K562 (cell line): ENCODE data around the gene BOD1L1. TPM values are rescaled to one million over a fixed set of nuclear protein-coding genes. Genes with fewer than 3 reads are reported as not detected.

Experiments
- ATAC-seq: fragments of 200-7000 bp; cut with Tn5 transposase; 3 replicates; pipeline ENCODE4 v1.9.1; 2020; ENCODE audit warnings: moderate library complexity
- BruUV-seq: library from RNA; stranded (reverse); fragments of 400-500 nt; replicated peaks from 2 replicates; lab custom pipeline; 2021; lab: Mats Ljungman, UMichigan
- CTCF ChIA-PET: fragments of 300-600 bp; formaldehyde crosslinking; extraction: SDS; loops from one replicate; lab custom pipeline; 2021; ENCODE audit warnings: low intra/inter-chr PET ratio; lab: Yijun Ruan, JAX
- POLR2A ChIA-PET: fragments of 300-600, 350-650 bp; sonication (Branson Sonifier 250); formaldehyde crosslinking; extraction: SDS; loops from one replicate; lab custom pipeline; 2021; ENCODE audit warnings: antibody characterized with exemption, inconsistent platforms; lab: Yijun Ruan, JAX
- DNase-seq, 4 experiments: peaks; one replicate each; pipeline versions ENCODE4 v3.0.0 to v3.0.0-alpha.2; 2011 to 2018; ENCODE audit warnings: low spot score in 3 of 4, mixed read lengths in 3 of 4; ENCODE audit errors: extremely low read depth in 1 of 4
- FAIRE-seq: peaks from 2 replicates; lab custom pipeline; 2011; peaks lifted over from hg19 to GRCh38; lab: Jason Lieb, UNC
- H2AFZ ChIP-seq: 2 replicates; pipeline ENCODE4 v1.6.0; 2011; ENCODE audit warnings: low read depth, low read length, control low read depth, inconsistent platforms
- H3K27ac ChIP-seq: fragments of 200-600 bp; 3 replicates; pipeline ENCODE4 v1.8.0; 2011; ENCODE audit warnings: low read depth, mild to moderate bottlenecking, control low read depth, inconsistent platforms, low read length, moderate library complexity, mixed read lengths; ENCODE audit errors: extremely low read depth
- H3K27me3 ChIP-seq, 2 experiments: fragments of 300-600 bp in 1 of 2; 2 replicates in 1 of 2; 3 replicates in 1 of 2; pipeline versions ENCODE4 v1.6.0 to v1.8.0; 2011; ENCODE audit warnings: inconsistent platforms in 2 of 2, low read length in 2 of 2, mild to moderate bottlenecking in 1 of 2, mixed read lengths in 1 of 2, moderate library complexity in 1 of 2; ENCODE audit not compliant: control insufficient read depth in 2 of 2, insufficient read depth in 2 of 2
- H3K36me3 ChIP-seq: fragments of 300-600 bp; 3 replicates; pipeline ENCODE4 v1.8.0; 2011; ENCODE audit warnings: mild to moderate bottlenecking, low read length, inconsistent platforms; ENCODE audit not compliant: control insufficient read depth, insufficient read depth
- H3K4me1 ChIP-seq, 2 experiments: fragments of 200-600 bp in 1 of 2; replicated peaks in 1 of 2; 2 replicates in 1 of 2; 3 replicates in 1 of 2; pipeline versions ENCODE4 v1.5.1 to v1.8.0; 2011; ENCODE audit warnings: inconsistent platforms in 2 of 2, low read length in 2 of 2, mild to moderate bottlenecking in 1 of 2, mixed read lengths in 1 of 2, moderate library complexity in 1 of 2; ENCODE audit not compliant: control insufficient read depth in 2 of 2, insufficient read depth in 2 of 2
- H3K4me2 ChIP-seq: 2 replicates; pipeline ENCODE4 v1.6.1; 2011; ENCODE audit warnings: low read length, control low read depth, inconsistent platforms, mixed read lengths; ENCODE audit not compliant: insufficient read depth
- H3K4me3 ChIP-seq: fragments of 200-600 bp; sonication (generic), shearing (Covaris generic); 2 replicates; pipeline ENCODE4 v1.5.1; 2016; ENCODE audit warnings: control low read depth, inconsistent platforms
- H3K79me2 ChIP-seq: fragments of 200-600 bp; 3 replicates; pipeline ENCODE4 v1.8.0; 2011; ENCODE audit warnings: low read length, inconsistent platforms; ENCODE audit not compliant: control insufficient read depth, insufficient read depth
- H3K9ac ChIP-seq, 2 experiments: 2 replicates each; pipeline versions ENCODE4 v1.6.0 to v1.6.1; 2011; ENCODE audit warnings: low read depth in 2 of 2, low read length in 2 of 2, control low read depth in 1 of 2, inconsistent platforms in 1 of 2, mild to moderate bottlenecking in 1 of 2, mixed read lengths in 1 of 2; ENCODE audit not compliant: insufficient read depth in 1 of 2
- H3K9me1 ChIP-seq: one replicate; pipeline ENCODE4 v1.6.0; 2011; ENCODE audit warnings: inconsistent platforms, mild to moderate bottlenecking, low read length, moderate library complexity; ENCODE audit not compliant: control insufficient read depth, insufficient read depth
- H3K9me3 ChIP-seq: replicated peaks from 2 replicates; pipeline ENCODE4 v1.5.1; 2011; ENCODE audit warnings: low read depth, low read length, inconsistent platforms; ENCODE audit not compliant: control insufficient read depth, insufficient read depth
- H4K20me1 ChIP-seq: replicated peaks from 2 replicates; pipeline ENCODE4 v1.6.1; 2011; ENCODE audit warnings: low read length, inconsistent platforms, mixed read lengths; ENCODE audit not compliant: control insufficient read depth, insufficient read depth
- ADNP ChIP-seq: fragments of 200-800 bp; sonication (Bioruptor generic); IDR thresholded peaks from 2 replicates; pipeline ENCODE4 v1.6.1; 2016; ENCODE audit warnings: missing genetic modification characterization, missing compliant biosample characterization
- CBFA2T2 ChIP-seq: fragments of 450-650 bp; conservative IDR thresholded peaks from 2 replicates; pipeline ENCODE4 v1.6.1; 2017; ENCODE audit warnings: mild to moderate bottlenecking
- DPF2 ChIP-seq: fragments of 450-650 bp; IDR thresholded peaks from 2 replicates; pipeline ENCODE4 v1.6.1; 2016
- PHB2 ChIP-seq: fragments of 450-650 bp; IDR thresholded peaks from 2 replicates; pipeline ENCODE4 v1.6.1; 2017; ENCODE audit warnings: low read depth
- PRPF4 ChIP-seq: fragments of 200-400 bp; formaldehyde crosslinking; IDR thresholded peaks from one replicate; pipeline ENCODE4 v1.6.1; 2017; ENCODE audit warnings: low read length, low read depth, mild to moderate bottlenecking; ENCODE audit not compliant: insufficient read depth, poor library complexity, severe bottlenecking
- SP2 ChIP-seq: IDR thresholded peaks from 2 replicates; pipeline ENCODE4 v1.6.1; 2011; ENCODE audit warnings: mild to moderate bottlenecking, low read depth, low read length, moderate library complexity; ENCODE audit not compliant: poor library complexity, severe bottlenecking; ENCODE audit errors: extremely low read depth
- TBL1XR1 ChIP-seq, 2 experiments: IDR thresholded peaks; 2 replicates each; pipeline ENCODE4 v1.6.1; 2012; ENCODE audit warnings: improper control_type of control experiment in 2 of 2, low read length in 2 of 2, mild to moderate bottlenecking in 1 of 2
- TCF7L2 ChIP-seq: fragments of 150-350 bp; IDR thresholded peaks from 2 replicates; pipeline ENCODE4 v1.6.1; 2016; ENCODE audit warnings: low read depth, mild to moderate bottlenecking, low read length, moderate library complexity
- ZKSCAN3 ChIP-seq: fragments of 250-450 bp; sonication (Bioruptor Pico); IDR thresholded peaks from 2 replicates; pipeline ENCODE4 v1.4.0; 2020
- ZNF165 ChIP-seq: fragments of 250-450 bp; sonication (Bioruptor Pico); IDR thresholded peaks from 2 replicates; pipeline ENCODE4 v1.4.0; 2020; ENCODE audit warnings: borderline replicate concordance
- WGBS: fragments of 100-300 bp; shearing (Covaris generic); methylation state at CpG from one replicate; pipeline ENCODE4 v1.1.6; 2016; ENCODE audit warnings: low coverage, mixed read lengths; ENCODE audit not compliant: insufficient coverage; ENCODE audit errors: missing lambda C conversion rate; 5-methylcytosine and 5-hydroxymethylcytosine counted together
- in situ Hi-C: fragments of 300-500 bp; cut with MboI; formaldehyde crosslinking; loops from 4 replicates; pipeline ENCODE4 v1.15.0; 2018; ENCODE audit warnings: inconsistent platforms, mixed read lengths
- intact Hi-C: fragments of 100-400 bp; cut with micrococcal nuclease; formaldehyde crosslinking; loops from 2 replicates; pipeline ENCODE4 v1.14.2; 2022
- polyA plus RNA-seq, 8 experiments: library from polyadenylated mRNA; depleted of rRNA in 4 of 8; stranded (reverse) in 5 of 8; unstranded in 3 of 8; fragments of >200 nt; fragmentation: Nextera tagmentation in 2 of 8; fragmentation: Illumina TruSeq in 1 of 8; extraction: Ambion mirVana in 2 of 8; extraction: Trizol in 1 of 8; gene quantifications; 2 replicates each; pipeline versions ENCODE4 v1.2.1 to v1.2.3, GENCODE V29; 2011 to 2014; ENCODE audit warnings: inconsistent platforms in 1 of 8, missing spikeins in 1 of 8
- total RNA-seq, 7 experiments: library from RNA; depleted of rRNA in 6 of 7; stranded (reverse); fragments of >200 nt in 6 of 7; fragmentation: Illumina TruSeq in 2 of 7; extraction: Trizol in 2 of 7; gene quantifications; 2 replicates each; pipeline versions ENCODE4 v1.2.1 to v1.2.3, GENCODE V29; 2011 to 2021; ENCODE audit warnings: low replicate concordance in 1 of 7
- TF ChIP-seq, protein P1 (sequence below): fragments of 450-650 bp; formaldehyde crosslinking; IDR thresholded peaks from 2 replicates; pipeline ENCODE4 v1.4.0; 2022; ENCODE audit warnings: missing genetic modification characterization
- TF ChIP-seq, protein P2 (sequence below), 3 experiments: fragments of 200-800 bp in 1 of 3; sonication (Bioruptor generic) in 1 of 3; sonication (generic) in 1 of 3; formaldehyde crosslinking in 1 of 3; IDR thresholded peaks; 2 replicates each; pipeline versions ENCODE4 v1.6.1 to v1.8.0; 2016 to 2022; ENCODE audit warnings: mild to moderate bottlenecking in 2 of 3, missing compliant biosample characterization in 2 of 3, missing genetic modification characterization in 2 of 3, missing genetic modification reagents in 1 of 3

Gene BOD1L1
- total and polyA plus RNA-seq, 9 of the 15 experiments (the other 6 are each of a cell fraction or from before 2014, with no cell fraction given), result 4.8 to 23.2 (median 17.7) TPM

DNA sequence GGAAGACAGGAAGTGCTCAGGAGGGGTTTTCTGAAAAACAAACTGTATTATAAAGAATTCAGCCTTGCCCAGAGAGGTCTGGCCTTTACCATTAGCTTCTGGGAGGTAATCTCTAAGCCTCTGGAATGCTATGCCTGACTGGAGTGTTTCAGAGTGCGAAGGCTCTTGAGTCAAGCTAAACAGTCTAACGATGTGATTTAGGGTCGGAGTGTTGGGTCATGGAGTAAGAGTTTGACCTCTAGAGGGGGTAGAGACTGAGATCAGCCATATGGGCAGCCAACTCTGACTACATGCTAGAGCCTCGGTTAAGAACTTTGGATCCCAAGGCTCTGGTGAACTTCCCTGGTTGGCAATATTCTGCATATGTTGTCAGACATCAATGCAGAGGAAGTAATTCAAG lies 15.0 kb downstream of the BOD1L1 start:
- H3K36me3 ChIP-seq, result peaks cover 82% of the 10 kb centered on the region
- POLR2A ChIA-PET, result interaction anchor here (1.3 kb wide), 1 partner anchor 10 kb away, joined by 3 read pairs; no protein-coding TSS in a partner anchor
- H4K20me1 ChIP-seq, result no peaks in the 10 kb centered on the region
- no peak overlapping the region for H3K27ac ChIP-seq
- no peaks in the 10 kb centered on the region for H3K79me2 ChIP-seq
- intact Hi-C loops, result no loop called here
- H2AFZ ChIP-seq, result no peak overlapping the region
- in situ Hi-C loops, result no loop called here
- no peak overlapping the region for H3K4me3 ChIP-seq
- H3K9me1 ChIP-seq, result no peaks in the 10 kb centered on the region
- H3K9ac ChIP-seq, result no peak overlapping the region
- FAIRE-seq, result no peak
- no peak; the same call in 2 of the 3 replicates for ATAC-seq
- BruUV-seq, result no TSS peak
- H3K4me1 ChIP-seq, result no peaks in the 10 kb centered on the region
- CTCF ChIA-PET, result no interaction called here
- H3K4me2 ChIP-seq, result no peak overlapping the region
- no peak for DNase-seq
- no peaks in the 10 kb centered on the region for H3K27me3 ChIP-seq
- H3K9me3 ChIP-seq, result no peaks in the 10 kb centered on the region; the same call in 1 of the 2 replicates
- TF ChIP-seq, protein P1, sequence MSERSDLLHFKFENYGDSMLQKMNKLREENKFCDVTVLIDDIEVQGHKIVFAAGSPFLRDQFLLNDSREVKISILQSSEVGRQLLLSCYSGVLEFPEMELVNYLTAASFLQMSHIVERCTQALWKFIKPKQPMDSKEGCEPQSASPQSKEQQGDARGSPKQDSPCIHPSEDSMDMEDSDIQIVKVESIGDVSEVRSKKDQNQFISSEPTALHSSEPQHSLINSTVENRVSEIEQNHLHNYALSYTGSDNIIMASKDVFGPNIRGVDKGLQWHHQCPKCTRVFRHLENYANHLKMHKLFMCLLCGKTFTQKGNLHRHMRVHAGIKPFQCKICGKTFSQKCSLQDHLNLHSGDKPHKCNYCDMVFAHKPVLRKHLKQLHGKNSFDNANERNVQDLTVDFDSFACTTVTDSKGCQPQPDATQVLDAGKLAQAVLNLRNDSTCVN (CRISPR knock-in tag), result no peak
- TF ChIP-seq CBFA2T2 (no peak), ZKSCAN3 (CRISPR knock-in tag) (no peak), TCF7L2 (no peak), ADNP (tag) (no peak), DPF2 (no peak), PRPF4 (no peak), PHB2 (no peak), SP2 (no peak), ZNF165 (CRISPR knock-in tag) (no peak), TBL1XR1 (IDR thresholded peaks at IDR 0.05; ENCODE audit: low read length in 2 of 2) (no peak)
- TF ChIP-seq, protein P2, sequence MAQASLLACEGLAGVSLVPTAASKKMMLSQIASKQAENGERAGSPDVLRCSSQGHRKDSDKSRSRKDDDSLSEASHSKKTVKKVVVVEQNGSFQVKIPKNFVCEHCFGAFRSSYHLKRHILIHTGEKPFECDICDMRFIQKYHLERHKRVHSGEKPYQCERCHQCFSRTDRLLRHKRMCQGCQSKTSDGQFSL (CRISPR knock-in tag; IDR thresholded peaks at IDR 0.05), result no peak
- TF ChIP-seq, protein P2 (tag; IDR thresholded peaks at IDR 0.05), result no peak
- whole genome bisulfite sequencing, result 91% methylated on average over 4 of the region's 4 CpGs
